Thymus (tissue), 11 donors: ENCODE measurements around the gene USP5. TPM values are rescaled to one million over a fixed set of nuclear protein-coding genes. Genes with fewer than 3 reads are reported as not detected.

Experiments
- DNase-seq, 9 donors: peaks; one replicate each; pipeline ENCODE4 v3.0.0-alpha.2; 2013; ENCODE audit warnings: low spot score in 9 of 9, low read depth in 6 of 9, missing footprints in 1 of 9
- H3K27ac ChIP-seq, 2 donors: one replicate each; pipeline ENCODE4 v1.5.1; 2013; ENCODE audit warnings: control low read depth in 1 of 2, low read depth in 1 of 2, low read length in 1 of 2, mild to moderate bottlenecking in 1 of 2, moderate library complexity in 1 of 2
- H3K27me3 ChIP-seq, 2 donors: one replicate each; pipeline ENCODE4 v1.5.1; 2013; ENCODE audit warnings: low read length in 1 of 2; ENCODE audit not compliant: control insufficient read depth in 2 of 2, insufficient read depth in 1 of 2
- H3K36me3 ChIP-seq, 2 donors: one replicate each; pipeline ENCODE4 v1.5.1; 2013; ENCODE audit warnings: low read length in 1 of 2, mild to moderate bottlenecking in 1 of 2, moderate library complexity in 1 of 2; ENCODE audit not compliant: control insufficient read depth in 2 of 2, insufficient read depth in 2 of 2
- H3K4me1 ChIP-seq, 2 donors: one replicate each; pipeline ENCODE4 v1.5.1; 2013; ENCODE audit warnings: low read length in 2 of 2; ENCODE audit not compliant: control insufficient read depth in 2 of 2, insufficient read depth in 2 of 2
- H3K4me3 ChIP-seq, 2 donors: one replicate each; pipeline ENCODE4 v1.5.1; 2013; ENCODE audit warnings: low read length in 2 of 2, control low read depth in 1 of 2, mild to moderate bottlenecking in 1 of 2
- H3K9me3 ChIP-seq, 2 donors: one replicate each; pipeline ENCODE4 v1.5.1; 2013; ENCODE audit warnings: low read length in 1 of 2, mild to moderate bottlenecking in 1 of 2; ENCODE audit not compliant: control insufficient read depth in 2 of 2, insufficient read depth in 1 of 2
- WGBS: extraction: QIAGEN DNeasy Blood & Tissue Kit; methylation state at CpG from one replicate; pipeline ENCODE4 v1.1.7; 2013; 5-methylcytosine and 5-hydroxymethylcytosine counted together
- polyA plus RNA-seq: library from polyadenylated mRNA; stranded (reverse); fragments of 200-250 nt; gene quantifications from one replicate; pipeline ENCODE4 v1.2.3, GENCODE V29; 2013
- total RNA-seq: library from RNA; stranded (reverse); fragments of 120-200 nt; gene quantifications from one replicate; pipeline ENCODE4 v1.2.4, GENCODE V29; 2013
- donor health status: healthy.

The USP5 gene
- total and polyA plus RNA-seq, 2 donors = 32.2 to 61.1 TPM

DNA sequence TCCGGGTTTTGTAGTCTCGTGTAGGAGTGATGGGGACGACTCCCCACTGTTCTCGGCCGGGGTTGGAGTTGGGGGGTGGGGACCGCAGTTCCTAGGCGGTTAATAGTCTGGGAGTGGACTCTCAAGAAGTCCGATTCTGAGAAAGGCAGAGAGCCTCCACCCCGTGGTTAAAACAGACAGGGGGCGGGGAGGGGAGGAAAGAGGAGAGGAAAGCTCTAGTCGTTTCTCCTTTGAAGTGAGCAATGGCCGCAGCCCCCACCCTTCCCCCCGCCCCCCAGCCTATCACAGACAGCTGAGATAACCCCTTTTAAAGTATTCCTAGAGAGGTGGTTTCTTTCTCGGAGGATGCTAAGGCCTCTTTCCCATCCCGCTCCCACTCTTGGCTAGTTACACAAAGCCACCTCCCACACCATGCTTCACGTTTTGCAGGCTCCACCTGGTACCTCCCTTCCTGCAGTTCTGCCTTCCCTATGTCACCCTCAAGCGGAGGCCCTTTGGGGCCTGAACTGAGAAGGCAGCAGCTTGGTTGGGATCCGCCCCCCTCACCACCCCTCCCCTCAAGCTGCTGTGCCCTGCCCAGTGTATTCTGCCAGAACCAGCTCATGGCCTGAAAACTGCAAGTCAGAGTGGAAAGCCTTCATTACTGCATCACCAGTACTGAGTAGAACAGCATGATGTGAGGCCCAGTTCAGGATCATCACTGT, 853 bp downstream of the USP5 start:
- Histone ChIP-seq H3K36me3 (peaks cover 37 to 58% of the 10 kb centered on the region in 2 donors), H3K4me3 (peak overlapping the region; percentile 81 to 90), H3K27me3 (no peaks in the 10 kb centered on the region), H3K27ac (peak overlapping the region; percentile 81 to 85), H3K4me1 (peaks cover 19 to 39% of the 10 kb centered on the region in 2 donors), H3K9me3 (peaks cover 0 to 1% of the 10 kb centered on the region in 2 donors)
- peak in 5 of 9 donors; percentile 30 to 69 (median 45) for DNase-seq
- 4% methylated on average over 18 of the region's 18 CpGs for WGBS

DNA sequence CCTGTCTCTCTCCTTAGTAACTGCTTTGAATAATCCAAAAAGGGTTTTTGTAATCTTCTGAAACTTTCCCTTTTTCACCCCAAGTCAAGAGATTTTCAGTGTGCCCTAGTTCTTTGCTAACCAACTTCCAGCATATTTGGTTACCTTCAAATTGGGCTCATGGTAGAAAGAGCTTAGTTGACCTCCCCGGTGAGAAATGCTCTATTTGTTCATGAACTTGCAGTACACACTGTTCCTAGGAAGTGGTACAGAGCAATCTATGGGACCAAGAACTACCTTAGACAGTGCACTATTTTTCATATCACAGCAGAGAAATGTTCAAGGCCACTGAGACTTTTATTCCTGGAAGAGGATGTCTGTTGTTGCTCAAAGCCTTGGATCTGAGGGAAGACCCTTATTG, 1.7 kb downstream of the USP5 start:
- no peak for DNase-seq
- WGBS = 45% methylated on average over 1 of the region's 1 CpG
- Histone ChIP-seq H3K36me3 (peaks cover 45 to 59% of the 10 kb centered on the region in 2 donors), H3K27ac (peak overlapping the region in 1 of 2 donors; percentile 5), H3K27me3 (no peaks in the 10 kb centered on the region), H3K4me3 (no peak overlapping the region), H3K4me1 (peaks cover 19 to 39% of the 10 kb centered on the region in 2 donors), H3K9me3 (peaks cover 0 to 1% of the 10 kb centered on the region in 2 donors)

DNA sequence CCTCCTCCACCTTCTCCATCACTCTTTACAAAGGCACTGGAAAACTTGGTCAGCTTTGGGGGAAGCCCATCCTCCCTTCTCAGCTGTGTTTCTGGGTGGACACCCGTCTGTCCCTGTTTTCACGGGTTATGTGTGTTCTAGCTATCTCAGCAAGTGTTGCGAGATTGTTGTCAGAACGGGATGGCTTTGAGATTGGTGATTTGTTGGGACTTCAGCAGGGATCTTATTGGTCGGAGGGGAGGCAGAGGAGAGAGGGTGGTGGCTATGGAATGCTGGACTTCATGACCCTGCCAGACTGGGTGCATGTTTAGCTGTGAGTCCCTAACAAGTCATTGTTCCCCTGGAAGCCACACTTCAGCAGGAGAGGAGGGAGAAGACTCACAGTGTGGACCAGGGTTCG, 2.1 kb downstream of the USP5 start:
- Histone ChIP-seq H3K27ac (no peak overlapping the region), H3K36me3 (peaks cover 45 to 59% of the 10 kb centered on the region in 2 donors), H3K4me1 (peaks cover 19 to 36% of the 10 kb centered on the region in 2 donors), H3K9me3 (peaks cover 0 to 1% of the 10 kb centered on the region in 2 donors), H3K4me3 (no peak overlapping the region), H3K27me3 (no peaks in the 10 kb centered on the region)
- WGBS = 98% methylated on average over 6 of the region's 6 CpGs
- DNase-seq = no peak

DNA sequence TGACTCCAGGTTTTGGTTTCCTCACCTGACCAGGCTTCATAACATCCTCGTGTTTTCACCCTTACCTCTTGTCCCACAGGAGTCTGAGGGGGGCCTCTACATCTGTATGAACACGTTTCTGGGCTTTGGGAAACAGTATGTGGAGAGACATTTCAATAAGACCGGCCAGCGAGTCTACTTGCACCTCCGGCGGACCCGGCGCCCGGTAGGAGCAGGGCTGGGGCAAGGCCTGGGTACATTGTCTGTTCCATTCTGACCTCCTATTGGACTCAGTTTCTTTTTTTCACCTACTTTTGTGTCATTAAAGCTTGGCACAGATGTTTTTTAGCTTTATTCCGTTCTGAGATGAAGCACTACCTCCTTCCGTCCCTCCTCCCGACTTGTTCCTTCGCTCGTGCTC, 3.4 kb downstream of the USP5 start:
- H3K27me3 ChIP-seq = no peaks in the 10 kb centered on the region
- peaks cover 15 to 23% of the 10 kb centered on the region in 2 donors for H3K4me1 ChIP-seq
- peaks cover 53 to 62% of the 10 kb centered on the region in 2 donors for H3K36me3 ChIP-seq
- no peak for DNase-seq
- peaks cover 0 to 1% of the 10 kb centered on the region in 2 donors for H3K9me3 ChIP-seq
- H3K4me3 ChIP-seq = no peak overlapping the region
- 95% methylated on average over 14 of the region's 14 CpGs for WGBS
- no peak overlapping the region for H3K27ac ChIP-seq

DNA sequence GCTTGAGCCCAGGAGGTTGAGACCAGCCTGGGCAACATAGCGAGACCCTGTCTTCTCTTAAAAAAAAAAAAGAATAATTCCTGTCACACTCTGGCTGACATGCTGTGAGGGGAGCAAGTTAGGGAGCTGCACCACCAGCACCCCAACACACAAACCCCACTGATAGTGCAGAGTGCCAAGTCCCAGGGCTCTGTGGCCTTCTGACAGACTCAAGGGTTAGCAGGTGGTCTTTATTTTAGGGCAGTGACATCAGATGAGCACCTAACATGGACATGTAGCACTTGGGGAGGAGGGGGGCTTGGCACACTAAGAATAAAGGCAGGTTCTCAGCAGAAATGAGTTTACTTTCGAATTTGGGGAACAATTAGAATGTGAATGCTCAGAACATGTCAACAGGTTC, 6.8 kb downstream of the USP5 start:
- H3K9me3 ChIP-seq = no peaks in the 10 kb centered on the region
- DNase-seq = no peak
- H3K4me3 ChIP-seq = no peak overlapping the region
- H3K36me3 ChIP-seq = peaks cover 83 to 95% of the 10 kb centered on the region in 2 donors
- 98% methylated on average over 2 of the region's 2 CpGs for WGBS
- H3K4me1 ChIP-seq = peaks cover 0 to 3% of the 10 kb centered on the region in 2 donors
- H3K27me3 ChIP-seq = no peaks in the 10 kb centered on the region
- no peak overlapping the region for H3K27ac ChIP-seq

DNA sequence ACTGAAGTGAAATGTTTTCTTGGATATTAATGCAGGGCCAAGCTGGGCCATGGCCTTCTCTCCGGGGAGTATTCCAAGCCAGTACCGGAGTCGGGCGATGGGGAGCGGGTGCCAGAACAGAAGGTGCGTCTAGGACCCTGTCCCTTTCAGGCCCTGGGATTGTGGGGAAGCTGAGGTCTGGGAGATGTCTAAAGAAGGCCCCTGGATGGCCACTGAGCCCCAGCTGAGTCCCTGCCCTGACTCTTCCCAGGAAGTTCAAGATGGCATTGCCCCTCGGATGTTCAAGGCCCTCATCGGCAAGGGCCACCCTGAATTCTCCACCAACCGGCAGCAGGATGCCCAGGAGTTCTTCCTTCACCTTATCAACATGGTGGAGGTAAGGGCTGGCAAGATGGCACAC, 8.2 kb downstream of the USP5 start:
- H3K9me3 ChIP-seq = no peaks in the 10 kb centered on the region
- 98% methylated on average over 9 of the region's 9 CpGs for WGBS
- peaks cover 86 to 96% of the 10 kb centered on the region in 2 donors for H3K36me3 ChIP-seq
- no peaks in the 10 kb centered on the region for H3K27me3 ChIP-seq
- H3K4me3 ChIP-seq = no peak overlapping the region
- H3K27ac ChIP-seq = no peak overlapping the region
- no peak for DNase-seq
- no peaks in the 10 kb centered on the region for H3K4me1 ChIP-seq

DNA sequence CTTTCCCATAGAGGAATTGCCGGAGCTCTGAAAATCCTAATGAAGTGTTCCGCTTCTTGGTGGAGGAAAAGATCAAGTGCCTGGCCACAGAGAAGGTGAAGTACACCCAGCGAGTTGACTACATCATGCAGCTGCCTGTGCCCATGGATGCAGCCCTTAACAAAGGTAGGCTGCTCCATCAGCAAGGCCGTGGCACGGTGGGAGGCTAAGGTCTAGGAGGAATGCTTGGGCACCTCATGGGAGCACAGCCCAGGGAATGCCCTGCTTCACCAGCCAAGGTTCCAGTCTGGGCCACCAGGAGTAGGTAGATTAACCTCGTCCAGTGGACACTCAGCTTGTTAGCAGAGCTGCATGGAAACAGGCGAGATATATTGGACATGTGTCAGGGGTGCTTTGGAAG, 9.0 kb downstream of the USP5 start:
- no peaks in the 10 kb centered on the region for H3K4me1 ChIP-seq
- no peak for DNase-seq
- WGBS = 99% methylated on average over 7 of the region's 7 CpGs
- H3K27ac ChIP-seq = no peak overlapping the region
- H3K27me3 ChIP-seq = no peaks in the 10 kb centered on the region
- H3K36me3 ChIP-seq = peaks cover 85 to 96% of the 10 kb centered on the region in 2 donors
- no peak overlapping the region for H3K4me3 ChIP-seq
- H3K9me3 ChIP-seq = no peaks in the 10 kb centered on the region

DNA sequence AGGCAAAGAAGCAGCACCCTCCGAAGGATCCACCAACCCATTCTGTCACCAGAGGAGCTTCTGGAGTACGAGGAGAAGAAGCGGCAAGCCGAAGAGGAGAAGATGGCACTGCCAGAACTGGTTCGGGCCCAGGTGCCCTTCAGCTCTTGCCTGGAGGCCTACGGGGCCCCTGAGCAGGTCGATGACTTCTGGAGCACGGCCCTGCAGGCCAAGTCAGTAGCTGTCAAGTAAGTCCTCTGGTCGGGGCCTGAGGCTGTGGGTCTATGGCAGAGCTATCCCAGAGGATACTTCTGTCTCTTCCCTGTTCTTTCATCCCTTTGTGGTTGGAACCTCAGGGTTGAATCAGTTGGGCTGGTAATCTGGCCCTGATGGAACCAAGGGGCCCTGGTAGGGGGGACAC, 9.4 kb downstream of the USP5 start:
- DNase-seq = no peak
- WGBS = 98% methylated on average over 9 of the region's 9 CpGs

DNA sequence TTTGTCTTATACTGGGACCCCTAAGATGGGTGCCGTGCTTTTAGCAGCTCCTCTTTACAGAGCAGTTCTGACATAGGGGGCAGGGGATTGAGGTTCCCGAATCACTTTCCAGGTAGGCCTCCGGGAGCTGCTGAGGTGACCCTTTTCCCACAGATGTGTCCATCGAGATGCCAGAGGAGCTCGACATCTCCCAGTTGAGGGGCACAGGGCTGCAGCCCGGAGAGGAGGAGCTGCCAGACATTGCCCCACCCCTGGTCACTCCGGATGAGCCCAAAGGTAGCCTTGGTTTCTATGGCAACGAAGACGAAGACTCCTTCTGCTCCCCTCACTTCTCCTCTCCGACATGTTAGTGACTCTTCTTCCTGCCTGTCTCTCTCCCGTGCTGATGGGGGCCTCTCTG, 11.1 kb downstream of the USP5 start:
- H3K9me3 ChIP-seq = no peaks in the 10 kb centered on the region
- no peak for DNase-seq
- peaks cover 3 to 9% of the 10 kb centered on the region in 2 donors for H3K4me1 ChIP-seq
- no peak overlapping the region for H3K27ac ChIP-seq
- no peak overlapping the region for H3K4me3 ChIP-seq
- H3K36me3 ChIP-seq = peaks cover 66 to 80% of the 10 kb centered on the region in 2 donors
- H3K27me3 ChIP-seq = no peaks in the 10 kb centered on the region
- WGBS = 97% methylated on average over 11 of the region's 11 CpGs

More for the DNA sequence above, 9.4 kb downstream of the USP5 start:
- Histone ChIP-seq H3K27ac (no peak overlapping the region), H3K36me3 (peaks cover 82 to 95% of the 10 kb centered on the region in 2 donors), H3K4me3 (no peak overlapping the region), H3K27me3 (no peaks in the 10 kb centered on the region), H3K4me1 (peaks cover 0 to under 1% of the 10 kb centered on the region in 2 donors), H3K9me3 (no peaks in the 10 kb centered on the region)
